ENCODE results near the gene NDUFAF4.

NDUFAF4 gene

DNA sequence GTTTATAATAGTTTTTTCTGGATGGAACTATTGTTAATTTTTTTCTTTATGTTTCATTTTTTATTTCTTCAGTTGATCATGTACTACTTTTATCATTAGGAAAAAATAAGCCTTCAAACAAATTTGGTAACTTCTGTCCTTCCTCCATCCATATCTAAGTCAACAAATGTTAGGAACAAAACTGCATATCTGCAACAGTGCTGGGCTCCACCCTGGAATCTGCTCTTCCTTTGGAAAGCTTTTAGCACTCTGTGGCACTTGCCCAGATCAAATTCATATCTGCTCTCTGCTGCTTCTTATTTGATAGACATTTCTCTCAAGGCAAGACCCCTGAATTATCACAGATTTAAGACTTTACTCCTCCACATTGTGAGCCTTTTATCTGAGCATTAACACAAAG, 36.1 kb downstream of the NDUFAF4 start:
- Histone ChIP-seq H3K27me3 (ENCODE audit: control insufficient read depth, insufficient read depth, low read length) (no peaks in the 10 kb centered on the region), H3K4me3 (ENCODE audit: low read length) (no peak overlapping the region), H3K9me3 (ENCODE audit: control insufficient read depth, low read depth, low read length) (no peaks in the 10 kb centered on the region), H3K27ac (ENCODE audit: low read length) (no peak overlapping the region), H3K9ac (ENCODE audit: low read length) (no peak overlapping the region), H3K4me1 (ENCODE audit: control insufficient read depth, low read depth, low read length) (no peaks in the 10 kb centered on the region), H3K36me3 (ENCODE audit: control insufficient read depth, low read depth, low read length) (no peaks in the 10 kb centered on the region)

DNA sequence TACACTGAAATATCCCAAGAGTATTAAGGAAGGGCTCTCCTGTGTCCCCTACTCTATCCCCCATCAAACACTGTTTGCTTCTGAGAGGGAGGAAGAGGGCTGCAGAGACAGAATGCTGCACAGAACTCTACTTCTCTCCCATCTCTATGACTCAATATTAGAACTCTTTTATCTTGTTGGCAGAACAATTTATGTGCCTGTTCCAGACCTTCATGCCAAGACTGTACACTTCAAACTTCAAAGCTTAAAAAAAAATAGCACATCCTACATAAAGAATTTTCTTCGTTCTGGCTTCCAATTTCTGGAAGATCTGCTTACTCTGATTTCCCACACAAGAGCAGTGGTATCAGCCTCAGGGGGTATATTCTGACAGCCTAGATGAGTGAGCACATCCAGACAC, 40.8 kb downstream of the NDUFAF4 start:
- no peak overlapping the region for H3K27ac ChIP-seq (ENCODE audit: low read length)
- H3K36me3 ChIP-seq (ENCODE audit: control insufficient read depth, low read depth, low read length): no peaks in the 10 kb centered on the region
- no peaks in the 10 kb centered on the region for H3K27me3 ChIP-seq (ENCODE audit: control insufficient read depth, insufficient read depth, low read length)
- H3K4me3 ChIP-seq (ENCODE audit: low read length): no peak overlapping the region
- no peaks in the 10 kb centered on the region for H3K4me1 ChIP-seq (ENCODE audit: control insufficient read depth, low read depth, low read length)
- H3K9me3 ChIP-seq (ENCODE audit: control insufficient read depth, low read depth, low read length): no peaks in the 10 kb centered on the region
- no peak overlapping the region for H3K9ac ChIP-seq (ENCODE audit: low read length)

DNA sequence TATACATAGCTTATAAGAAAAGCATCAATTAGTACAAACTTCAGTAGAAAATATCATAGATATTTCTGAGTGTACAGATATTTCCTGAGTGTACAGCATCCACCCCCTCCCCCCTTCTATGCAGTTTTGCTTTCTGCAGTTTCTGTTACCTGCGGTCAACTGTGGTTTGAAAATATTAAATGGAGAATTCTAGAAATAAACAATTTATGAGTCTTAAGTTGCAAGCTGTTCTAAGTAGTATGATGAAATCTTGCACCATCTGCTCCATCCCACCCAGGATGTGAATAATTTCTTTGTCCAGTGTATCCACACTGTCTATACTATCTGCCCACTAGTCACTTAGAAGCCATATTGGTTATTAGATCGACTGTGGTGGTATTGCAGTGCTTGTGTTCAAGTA, 44.6 kb downstream of the NDUFAF4 start:
- Histone ChIP-seq H3K4me3 (ENCODE audit: low read length) (no peak overlapping the region), H3K36me3 (ENCODE audit: control insufficient read depth, low read depth, low read length) (no peaks in the 10 kb centered on the region), H3K27me3 (ENCODE audit: control insufficient read depth, insufficient read depth, low read length) (no peaks in the 10 kb centered on the region), H3K4me1 (ENCODE audit: control insufficient read depth, low read depth, low read length) (no peaks in the 10 kb centered on the region), H3K27ac (ENCODE audit: low read length) (no peak overlapping the region), H3K9ac (ENCODE audit: low read length) (no peak overlapping the region), H3K9me3 (ENCODE audit: control insufficient read depth, low read depth, low read length) (no peaks in the 10 kb centered on the region)

DNA sequence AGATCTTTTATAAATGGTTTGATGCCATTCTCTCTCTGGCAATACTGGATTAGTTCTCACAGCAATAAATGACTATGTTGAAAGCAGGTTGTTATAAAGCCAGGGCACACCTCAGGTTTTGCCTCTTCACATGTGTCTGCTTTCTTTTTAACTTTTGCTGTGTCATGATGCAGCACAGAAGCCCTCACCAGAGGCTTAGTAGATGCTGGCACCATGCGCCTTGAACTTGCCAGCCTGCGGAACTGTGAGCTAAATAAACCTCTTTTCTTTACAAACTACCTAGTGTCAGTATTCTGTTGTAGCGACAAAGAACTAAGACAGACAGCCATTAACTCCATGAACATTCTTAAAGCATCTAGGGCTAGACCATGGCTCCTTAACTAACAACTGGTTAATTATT, 45.1 kb downstream of the NDUFAF4 start:
- Histone ChIP-seq H3K36me3 (ENCODE audit: control insufficient read depth, low read depth, low read length) (no peaks in the 10 kb centered on the region), H3K27ac (ENCODE audit: low read length) (no peak overlapping the region), H3K27me3 (ENCODE audit: control insufficient read depth, insufficient read depth, low read length) (no peaks in the 10 kb centered on the region), H3K9ac (ENCODE audit: low read length) (no peak overlapping the region), H3K4me1 (ENCODE audit: control insufficient read depth, low read depth, low read length) (no peaks in the 10 kb centered on the region), H3K4me3 (ENCODE audit: low read length) (no peak overlapping the region), H3K9me3 (ENCODE audit: control insufficient read depth, low read depth, low read length) (no peaks in the 10 kb centered on the region)

DNA sequence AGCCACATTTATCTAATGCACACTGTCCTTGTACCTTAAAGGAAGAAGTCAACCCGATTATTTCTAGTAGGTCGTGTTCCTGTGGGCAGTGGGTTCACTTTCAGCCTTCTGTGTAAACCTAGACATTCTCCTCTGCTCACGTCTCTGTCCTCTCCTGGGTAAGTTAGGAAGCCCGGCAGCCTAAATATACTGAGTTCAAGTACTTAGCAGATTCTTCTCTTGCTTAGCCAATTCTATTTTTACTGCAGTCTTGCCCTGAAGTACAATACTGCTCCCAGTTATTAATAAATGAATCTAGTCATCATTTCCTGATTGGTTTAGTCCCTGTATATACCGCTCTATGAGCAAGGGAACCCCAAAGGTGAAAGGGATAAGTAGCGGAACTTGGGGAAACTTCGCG, 45.8 kb downstream of the NDUFAF4 start:
- H3K4me1 ChIP-seq (ENCODE audit: control insufficient read depth, low read depth, low read length): no peaks in the 10 kb centered on the region
- H3K4me3 ChIP-seq (ENCODE audit: low read length): no peak overlapping the region
- no peak overlapping the region for H3K27ac ChIP-seq (ENCODE audit: low read length)
- H3K9ac ChIP-seq (ENCODE audit: low read length): no peak overlapping the region
- no peaks in the 10 kb centered on the region for H3K27me3 ChIP-seq (ENCODE audit: control insufficient read depth, insufficient read depth, low read length)
- no peaks in the 10 kb centered on the region for H3K36me3 ChIP-seq (ENCODE audit: control insufficient read depth, low read depth, low read length)
- no peaks in the 10 kb centered on the region for H3K9me3 ChIP-seq (ENCODE audit: control insufficient read depth, low read depth, low read length)

DNA sequence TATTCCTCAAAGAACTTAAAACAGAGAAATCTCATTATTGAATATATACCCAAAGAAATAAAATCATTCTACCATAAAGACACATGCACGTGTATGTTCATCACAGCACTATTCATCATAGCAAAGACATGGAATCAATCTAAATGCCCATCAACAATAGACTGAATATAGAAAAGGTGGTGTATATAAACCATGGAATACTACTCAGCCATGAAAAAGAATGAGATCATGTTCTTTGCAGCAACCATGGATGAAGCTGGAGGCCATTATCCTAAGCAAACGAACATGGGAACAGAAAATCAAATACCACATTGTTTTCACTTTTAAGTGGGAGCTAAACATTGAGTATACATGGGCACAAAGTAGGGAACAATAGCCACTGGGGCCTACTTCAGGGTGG, 48.1 kb downstream of the NDUFAF4 start:
- Histone ChIP-seq H3K9ac (ENCODE audit: low read length) (no peak overlapping the region), H3K4me3 (ENCODE audit: low read length) (no peak overlapping the region), H3K27me3 (ENCODE audit: control insufficient read depth, insufficient read depth, low read length) (no peaks in the 10 kb centered on the region), H3K27ac (ENCODE audit: low read length) (no peak overlapping the region), H3K36me3 (ENCODE audit: control insufficient read depth, low read depth, low read length) (no peaks in the 10 kb centered on the region), H3K4me1 (ENCODE audit: control insufficient read depth, low read depth, low read length) (no peaks in the 10 kb centered on the region), H3K9me3 (ENCODE audit: control insufficient read depth, low read depth, low read length) (no peaks in the 10 kb centered on the region)

DNA sequence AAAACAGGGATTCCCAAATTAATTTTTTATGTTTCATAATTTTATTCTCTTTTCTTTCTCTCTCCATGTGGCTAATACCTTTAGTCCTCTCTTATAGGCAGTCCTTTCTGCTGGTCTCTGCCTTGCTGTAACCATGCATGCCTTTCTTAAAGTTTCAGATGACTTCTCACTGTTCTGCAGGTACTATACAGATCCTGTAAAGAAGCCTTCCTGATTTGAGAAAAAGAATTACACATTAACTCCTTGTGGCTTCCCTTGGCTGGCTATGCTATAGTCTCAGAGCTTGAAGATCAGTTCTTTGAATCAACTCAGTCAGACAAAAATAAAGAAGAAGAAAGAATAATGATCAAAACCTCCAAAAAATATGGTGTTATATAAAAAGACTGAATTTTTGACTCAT, 53.2 kb downstream of the NDUFAF4 start:
- Histone ChIP-seq H3K4me3 (ENCODE audit: low read length) (no peak overlapping the region), H3K9ac (ENCODE audit: low read length) (no peak overlapping the region), H3K36me3 (ENCODE audit: control insufficient read depth, low read depth, low read length) (no peaks in the 10 kb centered on the region), H3K27ac (ENCODE audit: low read length) (no peak overlapping the region), H3K9me3 (ENCODE audit: control insufficient read depth, low read depth, low read length) (no peaks in the 10 kb centered on the region), H3K4me1 (ENCODE audit: control insufficient read depth, low read depth, low read length) (no peaks in the 10 kb centered on the region), H3K27me3 (ENCODE audit: control insufficient read depth, insufficient read depth, low read length) (no peaks in the 10 kb centered on the region)

DNA sequence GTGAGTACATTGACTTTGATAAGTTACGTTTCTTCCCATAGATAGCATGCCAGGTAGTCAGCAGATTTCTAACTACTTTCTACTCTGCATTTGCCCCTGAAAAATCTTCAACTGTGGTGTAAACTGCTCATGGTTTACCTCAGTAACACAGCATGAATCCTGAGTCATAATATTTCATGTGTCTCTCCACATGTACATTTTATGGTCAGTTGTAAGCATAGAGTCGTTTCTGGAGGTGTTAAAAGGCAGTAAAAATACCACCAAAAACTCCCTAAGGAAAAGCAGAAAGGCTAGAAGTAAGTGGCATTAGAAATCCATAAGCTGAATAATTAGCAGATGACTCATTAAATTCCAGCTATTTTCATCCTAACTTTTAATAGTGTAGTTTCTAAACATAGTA, 56.3 kb downstream of the NDUFAF4 start:
- Histone ChIP-seq H3K9me3 (ENCODE audit: control insufficient read depth, low read depth, low read length) (no peaks in the 10 kb centered on the region), H3K27me3 (ENCODE audit: control insufficient read depth, insufficient read depth, low read length) (peaks cover 15% of the 10 kb centered on the region), H3K4me1 (ENCODE audit: control insufficient read depth, low read depth, low read length) (peaks cover 4% of the 10 kb centered on the region), H3K27ac (ENCODE audit: low read length) (no peak overlapping the region), H3K4me3 (ENCODE audit: low read length) (no peak overlapping the region), H3K36me3 (ENCODE audit: control insufficient read depth, low read depth, low read length) (no peaks in the 10 kb centered on the region), H3K9ac (ENCODE audit: low read length) (no peak overlapping the region)

Measured in iPS-18a (cell line).